BLaER1 treated with 17β-estradiol and CSF1 and Interleukin-3, amounts not matched to agents 10 nM and 100 nM (cell line): ENCODE data around the gene IRF4.

Experiments used
- H3K27ac ChIP-seq, 11 experiments: shearing (Covaris generic); formaldehyde crosslinking; 2 replicates each; pipeline ENCODE4 v1.8.1; 2022
- H3K27me3 ChIP-seq, 11 experiments: shearing (Covaris generic); formaldehyde crosslinking; 2 replicates each; pipeline ENCODE4 v1.8.1; 2022
- H3K36me3 ChIP-seq, 11 experiments: shearing (Covaris generic); formaldehyde crosslinking; 2 replicates each; pipeline ENCODE4 v1.8.1; 2022
- H3K4me1 ChIP-seq, 10 experiments: shearing (Covaris generic); formaldehyde crosslinking; 2 replicates each; pipeline ENCODE4 v1.8.1; 2022
- H3K4me2 ChIP-seq, 11 experiments: shearing (Covaris generic); formaldehyde crosslinking; 2 replicates each; pipeline ENCODE4 v1.8.1; 2022
- H3K4me3 ChIP-seq, 10 experiments: shearing (Covaris generic); formaldehyde crosslinking; 2 replicates each; pipeline ENCODE4 v1.8.1; 2022
- H3K9ac ChIP-seq, 11 experiments: shearing (Covaris generic); formaldehyde crosslinking; 2 replicates each; pipeline ENCODE4 v1.8.1; 2022
- H3K9me3 ChIP-seq, 11 experiments: shearing (Covaris generic); formaldehyde crosslinking; replicated peaks in 1 of 11; 2 replicates each; pipeline ENCODE4 v1.8.1; 2022
- H4K20me1 ChIP-seq, 11 experiments: shearing (Covaris generic); formaldehyde crosslinking; 2 replicates each; pipeline ENCODE4 v1.8.1; 2022
- Cebpa-rat ChIP-seq, 11 experiments: shearing (Covaris generic); IDR thresholded peaks; 2 replicates each; pipeline ENCODE4 v1.8.1; 2022

IRF4 gene

GRCh38 chr6:393391-394221, 2.1 kb downstream of the IRF4 start:
- peaks cover 16 to 44% (median 39%) of the 10 kb centered on the region in 11 experiments for H3K36me3 ChIP-seq
- TF ChIP-seq Cebpa-rat (IDR thresholded peaks at IDR 0.05) = no peak
- peaks cover 30 to 82% (median 68%) of the 10 kb centered on the region in 10 experiments for H3K4me1 ChIP-seq
- H3K4me2 ChIP-seq = peak overlapping the region; percentile 85 to 100 (median 96)
- H3K4me3 ChIP-seq = peak overlapping the region; percentile 59 to 98 (median 81)
- peaks cover 0 to 68% (median 45%) of the 10 kb centered on the region in 11 experiments; a peak in 19 of 22 replicates for H4K20me1 ChIP-seq
- H3K27me3 ChIP-seq = peaks cover 0 to 58% (median 4%) of the 10 kb centered on the region in 11 experiments; a peak in 9 of 22 replicates
- H3K9ac ChIP-seq = peak overlapping the region; percentile 61 to 90 (median 79); a peak in 21 of 22 replicates
- peak overlapping the region in 9 of 11 experiments; percentile 64 to 87 (median 78); a peak in 17 of 22 replicates for H3K27ac ChIP-seq
- no peaks in the 10 kb centered on the region for H3K9me3 ChIP-seq

- Histone ChIP-seq H4K20me1 (peaks cover 0 to 80% (median 52%) of the 10 kb centered on the region in 11 experiments; a peak in 19 of 22 replicates), H3K4me3 (peak overlapping the region in 6 of 10 experiments; percentile 71 to 98 (median 86); a peak in 10 of 20 replicates), H3K36me3 (peaks cover 23 to 56% (median 49%) of the 10 kb centered on the region in 11 experiments), H3K9ac (peak overlapping the region in 5 of 11 experiments; percentile 11 to 90 (median 88); a peak in 6 of 22 replicates), H3K4me1 (peaks cover 32 to 89% (median 75%) of the 10 kb centered on the region in 10 experiments), H3K27me3 (peaks cover 0 to 56% (median 4%) of the 10 kb centered on the region in 11 experiments; a peak in 9 of 22 replicates), H3K4me2 (peak overlapping the region in 9 of 11 experiments; percentile 85 to 100 (median 97); a peak in 18 of 22 replicates), H3K9me3 (no peaks in the 10 kb centered on the region), H3K27ac (no peak overlapping the region)
- no peak for TF ChIP-seq Cebpa-rat (IDR thresholded peaks at IDR 0.05)
These were observed 3.2 kb downstream of the IRF4 start for GRCh38 chr6:394641-395289.

GRCh38 chr6:395432-396125, 4.0 kb downstream of the IRF4 start:
- peaks cover 34 to 87% (median 75%) of the 10 kb centered on the region in 10 experiments for H3K4me1 ChIP-seq
- H4K20me1 ChIP-seq = peaks cover 0 to 87% (median 52%) of the 10 kb centered on the region in 11 experiments; a peak in 19 of 22 replicates
- H3K4me2 ChIP-seq = peak overlapping the region; percentile 40 to 100 (median 96)
- no peak overlapping the region for H3K27ac ChIP-seq
- peaks cover 0 to 50% (median under 1%) of the 10 kb centered on the region in 11 experiments; a peak in 9 of 22 replicates for H3K27me3 ChIP-seq
- no peaks in the 10 kb centered on the region for H3K9me3 ChIP-seq
- no peak overlapping the region for H3K4me3 ChIP-seq
- no peak for TF ChIP-seq Cebpa-rat (IDR thresholded peaks at IDR 0.05)
- H3K36me3 ChIP-seq = peaks cover 23 to 64% (median 57%) of the 10 kb centered on the region in 11 experiments
- H3K9ac ChIP-seq = no peak overlapping the region

DNA sequence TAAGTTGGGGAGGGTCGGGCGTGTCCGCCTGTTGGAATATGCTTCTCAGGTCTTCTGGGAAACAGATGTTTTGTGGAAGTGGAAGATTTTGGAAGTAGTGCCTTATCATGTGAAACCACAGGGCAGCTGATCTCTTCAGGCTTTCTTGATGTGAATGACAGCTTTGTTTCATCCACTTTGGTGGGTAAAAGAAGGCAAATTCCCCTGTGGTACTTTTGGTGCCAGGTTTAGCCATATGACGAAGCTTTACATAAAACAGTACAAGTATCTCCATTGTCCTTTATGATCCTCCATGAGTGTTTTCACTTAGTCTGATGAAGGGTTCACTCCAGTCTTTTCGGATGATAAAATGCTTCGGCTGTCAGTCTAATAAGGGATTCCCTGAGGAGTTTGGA, 4.6 kb downstream of the IRF4 start:
- Histone ChIP-seq H3K4me2 (peak overlapping the region; percentile 40 to 100 (median 96)), H3K27me3 (peaks cover 0 to 47% (median 0%) of the 10 kb centered on the region in 11 experiments; a peak in 8 of 22 replicates), H4K20me1 (peaks cover 0 to 91% (median 52%) of the 10 kb centered on the region in 11 experiments; a peak in 19 of 22 replicates), H3K4me1 (peaks cover 34 to 84% (median 74%) of the 10 kb centered on the region in 10 experiments), H3K9me3 (no peaks in the 10 kb centered on the region), H3K27ac (no peak overlapping the region), H3K4me3 (no peak overlapping the region), H3K9ac (no peak overlapping the region), H3K36me3 (peaks cover 23 to 69% (median 62%) of the 10 kb centered on the region in 11 experiments)
- no peak for TF ChIP-seq Cebpa-rat (IDR thresholded peaks at IDR 0.05)

- TF ChIP-seq Cebpa-rat (IDR thresholded peaks at IDR 0.05) = no peak
- no peak overlapping the region; a peak in 1 of 22 replicates for H3K9ac ChIP-seq
These were observed 5.5 kb downstream of the IRF4 start for GRCh38 chr6:397056-397455.

GRCh38 chr6:397604-398003, 6.1 kb downstream of the IRF4 start:
- no peak for TF ChIP-seq Cebpa-rat (IDR thresholded peaks at IDR 0.05)
- peaks cover 0 to 42% (median 0%) of the 10 kb centered on the region in 11 experiments; a peak in 8 of 22 replicates for H3K27me3 ChIP-seq
- no peak overlapping the region for H3K9ac ChIP-seq
- H3K4me3 ChIP-seq = no peak overlapping the region
- H3K9me3 ChIP-seq = no peaks in the 10 kb centered on the region
- H3K4me2 ChIP-seq = peak overlapping the region in 9 of 11 experiments; percentile 14 to 92 (median 71); a peak in 13 of 22 replicates
- peaks cover 23 to 84% (median 77%) of the 10 kb centered on the region in 11 experiments for H3K36me3 ChIP-seq
- H3K4me1 ChIP-seq = peaks cover 29 to 95% (median 88%) of the 10 kb centered on the region in 10 experiments
- no peak overlapping the region for H3K27ac ChIP-seq
- H4K20me1 ChIP-seq = peaks cover 0 to 96% (median 59%) of the 10 kb centered on the region in 11 experiments; a peak in 19 of 22 replicates

More at GRCh38 chr6:397056-397455, 5.5 kb downstream of the IRF4 start:
- Histone ChIP-seq H3K27me3 (peaks cover 0 to 48% (median 0%) of the 10 kb centered on the region in 11 experiments; a peak in 8 of 22 replicates), H3K36me3 (peaks cover 23 to 79% (median 72%) of the 10 kb centered on the region in 11 experiments), H3K27ac (0 out of 22 replicates have a peak overlapping the region, but pooled peaks of 1 of the 11 experiments have one; percentile 8), H3K4me2 (peak overlapping the region in 9 of 11 experiments; percentile 13 to 92 (median 71); a peak in 14 of 22 replicates), H3K9me3 (no peaks in the 10 kb centered on the region), H3K4me3 (no peak overlapping the region), H3K4me1 (peaks cover 34 to 91% (median 82%) of the 10 kb centered on the region in 10 experiments), H4K20me1 (peaks cover 0 to 96% (median 58%) of the 10 kb centered on the region in 11 experiments; a peak in 19 of 22 replicates)

DNA sequence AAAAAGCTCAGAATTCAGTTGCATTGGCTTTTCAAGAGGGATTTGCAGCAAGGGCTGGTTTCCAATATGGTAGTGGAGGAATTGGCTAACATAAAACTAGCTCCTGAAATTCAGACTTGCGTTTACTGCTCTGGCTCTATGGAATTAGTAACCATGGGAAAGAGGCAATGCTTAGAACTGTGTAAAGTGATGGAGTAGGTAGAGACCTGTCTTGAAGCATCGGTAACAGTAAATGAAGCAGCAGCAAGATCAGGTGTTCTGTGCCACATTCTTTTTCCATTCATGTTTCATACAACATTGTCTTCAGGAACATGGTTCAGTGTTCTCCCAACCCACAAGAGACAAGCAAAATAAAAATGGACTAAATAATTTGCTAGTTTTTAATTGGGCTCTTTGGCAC, 6.5 kb downstream of the IRF4 start:
- Histone ChIP-seq H4K20me1 (peaks cover 0 to 96% (median 59%) of the 10 kb centered on the region in 11 experiments; a peak in 19 of 22 replicates), H3K4me2 (peak overlapping the region in 8 of 11 experiments; percentile 48 to 92 (median 74); a peak in 13 of 22 replicates), H3K27ac (no peak overlapping the region), H3K36me3 (peaks cover 23 to 89% (median 82%) of the 10 kb centered on the region in 11 experiments), H3K9me3 (no peaks in the 10 kb centered on the region), H3K9ac (no peak overlapping the region), H3K4me3 (no peak overlapping the region), H3K27me3 (peaks cover 0 to 38% (median 0%) of the 10 kb centered on the region in 11 experiments; a peak in 7 of 22 replicates), H3K4me1 (peaks cover 27 to 100% (median 92%) of the 10 kb centered on the region in 10 experiments)
- no peak for TF ChIP-seq Cebpa-rat (IDR thresholded peaks at IDR 0.05)
